Measurements from ENCODE around the gene PILRA. TPM values are rescaled to one million over a fixed set of nuclear protein-coding genes. Genes with fewer than 3 reads are reported as not detected.

PILRA gene
- total and polyA plus RNA-seq, 2 of the 8 experiments (the other 6 are each of a cell fraction or from before 2014, with no cell fraction given), result 7.6 to 10.6 TPM

GRCh38 chr7:100398239-100398638, 25.0 kb downstream of the PILRA start (continued):
- TF ChIP-seq ATF2 (IDR thresholded peaks at IDR 0.05; ENCODE audit: low read length), result no peak
- TF ChIP-seq SIRT6 (IDR thresholded peaks at IDR 0.05; ENCODE audit: low read length), result no peak
- no peak for TF ChIP-seq KDM1A (IDR thresholded peaks at IDR 0.05; ENCODE audit: borderline replicate concordance, low read length)
